Mesenchymal stem cell (in vitro differentiated cells and primary cell): Measurements from ENCODE around the gene CYP26C1.
A peak's percentile ranks its signal among the peaks of the same experiment; 100 is the strongest.

ENCODE experiments used
- DNase-seq: peaks from one replicate; pipeline ENCODE4 v3.0.0-alpha.2; 2013
- H2AFZ ChIP-seq: one replicate; pipeline ENCODE4 v1.6.1; 2013; ENCODE audit warnings: low read depth, mild to moderate bottlenecking, control low read depth, inconsistent platforms, low read length, moderate library complexity
- H2AK5ac ChIP-seq: 2 replicates; pipeline ENCODE4 v1.6.1; 2013; ENCODE audit warnings: low read length, moderate library complexity, mild to moderate bottlenecking, inconsistent platforms; ENCODE audit not compliant: severe bottlenecking
- H2BK120ac ChIP-seq: one replicate; pipeline ENCODE4 v1.6.1; 2013; ENCODE audit warnings: low read depth, mild to moderate bottlenecking, inconsistent platforms, low read length, moderate library complexity
- H2BK12ac ChIP-seq, 2 experiments: one replicate each; pipeline ENCODE4 v1.6.1; 2013; ENCODE audit warnings: inconsistent platforms in 2 of 2, low read length in 2 of 2, mild to moderate bottlenecking in 2 of 2, moderate library complexity in 2 of 2, control low read depth in 1 of 2
- H2BK15ac ChIP-seq: one replicate; pipeline ENCODE4 v1.6.1; 2013; ENCODE audit warnings: mild to moderate bottlenecking, low read depth, inconsistent platforms; ENCODE audit not compliant: poor library complexity, severe bottlenecking
- H2BK5ac ChIP-seq: 2 replicates; pipeline ENCODE4 v1.6.1; 2013; ENCODE audit warnings: low read depth, mild to moderate bottlenecking, low read length, control low read depth, inconsistent platforms; ENCODE audit not compliant: poor library complexity, severe bottlenecking
- H3K14ac ChIP-seq, 2 experiments: one replicate each; pipeline ENCODE4 v1.6.1; 2013; ENCODE audit warnings: inconsistent platforms in 2 of 2, low read length in 2 of 2, control low read depth in 1 of 2, mild to moderate bottlenecking in 1 of 2, moderate library complexity in 1 of 2
- H3K18ac ChIP-seq, 2 experiments: one replicate each; pipeline ENCODE4 v1.6.1; 2013; ENCODE audit warnings: inconsistent platforms in 2 of 2, low read length in 2 of 2, control low read depth in 1 of 2, low read depth in 1 of 2, mild to moderate bottlenecking in 1 of 2
- H3K23ac ChIP-seq, 2 experiments: one replicate each; pipeline ENCODE4 v1.6.1; 2013; ENCODE audit warnings: inconsistent platforms in 2 of 2, low read length in 2 of 2, mild to moderate bottlenecking in 2 of 2, moderate library complexity in 2 of 2, control low read depth in 1 of 2
- H3K27ac ChIP-seq: 2 replicates; pipeline ENCODE4 v1.5.1; 2013; ENCODE audit warnings: mild to moderate bottlenecking, moderate library complexity, low read length, control low read depth, inconsistent platforms; ENCODE audit not compliant: poor library complexity, severe bottlenecking
- H3K27me3 ChIP-seq, 2 experiments: 2 replicates each; pipeline versions ENCODE4 v1.6.1 to v1.7.0; 2013; ENCODE audit warnings: low read length in 2 of 2, mild to moderate bottlenecking in 2 of 2, moderate library complexity in 2 of 2, control low read depth in 1 of 2, inconsistent platforms in 1 of 2; ENCODE audit not compliant: control insufficient read depth in 1 of 2, insufficient read depth in 1 of 2
- H3K36me3 ChIP-seq, 2 experiments: 2 replicates each; pipeline versions ENCODE4 v1.6.1 to v1.7.0; 2013; ENCODE audit warnings: low read length in 2 of 2, control low read depth in 1 of 2, inconsistent platforms in 1 of 2, low read depth in 1 of 2, mild to moderate bottlenecking in 1 of 2; ENCODE audit not compliant: insufficient read depth in 2 of 2, control insufficient read depth in 1 of 2
- H3K4ac ChIP-seq, 2 experiments: one replicate each; pipeline ENCODE4 v1.6.1; 2013; ENCODE audit warnings: inconsistent platforms in 2 of 2, low read length in 2 of 2, mild to moderate bottlenecking in 2 of 2, moderate library complexity in 2 of 2, control low read depth in 1 of 2, low read depth in 1 of 2
- H3K4me1 ChIP-seq: 2 replicates; pipeline ENCODE4 v1.6.1; 2013; ENCODE audit warnings: low read depth, low read length, control low read depth; ENCODE audit not compliant: control insufficient read depth, insufficient read depth
- H3K4me2 ChIP-seq: 2 replicates; pipeline ENCODE4 v1.6.1; 2013; ENCODE audit warnings: low read length, mild to moderate bottlenecking, inconsistent platforms; ENCODE audit not compliant: poor library complexity, severe bottlenecking
- H3K4me3 ChIP-seq, 2 experiments: 2 replicates each; pipeline versions ENCODE4 v1.5.1 to v1.7.0; 2013; ENCODE audit warnings: low read length in 2 of 2, mild to moderate bottlenecking in 2 of 2, control low read depth in 1 of 2, low read depth in 1 of 2; ENCODE audit not compliant: insufficient read depth in 1 of 2
- H3K79me1 ChIP-seq: replicated peaks from 2 replicates; pipeline ENCODE4 v1.6.1; 2013; ENCODE audit warnings: mild to moderate bottlenecking, control low read depth, low read length, inconsistent platforms; ENCODE audit not compliant: poor library complexity, severe bottlenecking
- H3K9ac ChIP-seq: 2 replicates; pipeline ENCODE4 v1.7.0; 2013; ENCODE audit warnings: mild to moderate bottlenecking, low read length, moderate library complexity
- H3K9me3 ChIP-seq: 2 replicates; pipeline ENCODE4 v1.7.0; 2013; ENCODE audit warnings: mild to moderate bottlenecking, low read length; ENCODE audit not compliant: control insufficient read depth
- H4K8ac ChIP-seq: one replicate; pipeline ENCODE4 v1.6.1; 2013; ENCODE audit warnings: inconsistent platforms, mild to moderate bottlenecking, low read length, moderate library complexity
- H4K91ac ChIP-seq: one replicate; pipeline ENCODE4 v1.6.1; 2013; ENCODE audit warnings: mild to moderate bottlenecking, low read length, inconsistent platforms
- WGBS: methylation state at CpG from one replicate; pipeline ENCODE4 v1.1.7; 2013; ENCODE audit warnings: mixed read lengths; 5-methylcytosine and 5-hydroxymethylcytosine counted together

Gene CYP26C1

GRCh38 chr10:93113042-93113441, 52.4 kb downstream of the CYP26C1 start:
- Histone ChIP-seq H3K36me3 (no peaks in the 10 kb centered on the region), H2AK5ac (no peak overlapping the region), H4K91ac (no peak overlapping the region), H4K8ac (no peak overlapping the region), H2BK15ac (no peak overlapping the region), H3K4me3 (no peak overlapping the region), H3K79me1 (no peaks in the 10 kb centered on the region), H3K4ac (no peak overlapping the region), H3K9me3 (no peaks in the 10 kb centered on the region), H3K4me1 (no peaks in the 10 kb centered on the region), H3K14ac (no peak overlapping the region), H3K18ac (no peak overlapping the region), H3K4me2 (no peak overlapping the region), H3K27ac (no peak overlapping the region), H2BK120ac (no peak overlapping the region), H3K27me3 (peaks cover 15 to 29% of the 10 kb centered on the region in 2 experiments), H2BK5ac (no peak overlapping the region), H2AFZ (no peak overlapping the region), H3K9ac (no peak overlapping the region), H3K23ac (no peak overlapping the region), H2BK12ac (no peak overlapping the region)
- DNase-seq: no peak
- 66% methylated on average over 2 of the region's 2 CpGs for WGBS

GRCh38 chr10:93115661-93116383, 55.2 kb downstream of the CYP26C1 start:
- Histone ChIP-seq H2BK15ac (no peak overlapping the region), H3K18ac (no peak overlapping the region), H3K9ac (no peak overlapping the region), H3K23ac (no peak overlapping the region), H3K9me3 (no peaks in the 10 kb centered on the region), H4K91ac (no peak overlapping the region), H3K4me3 (no peak overlapping the region), H2AK5ac (no peak overlapping the region), H2AFZ (no peak overlapping the region), H3K27ac (no peak overlapping the region), H2BK12ac (no peak overlapping the region), H3K14ac (no peak overlapping the region), H4K8ac (no peak overlapping the region), H3K79me1 (no peaks in the 10 kb centered on the region), H3K4me2 (no peak overlapping the region), H3K4me1 (no peaks in the 10 kb centered on the region), H2BK5ac (no peak overlapping the region), H3K27me3 (peaks cover 25 to 37% of the 10 kb centered on the region in 2 experiments), H3K4ac (no peak overlapping the region), H2BK120ac (no peak overlapping the region), H3K36me3 (no peaks in the 10 kb centered on the region)
- DNase-seq: peak; percentile 41
- WGBS: 92% methylated on average over 2 of the region's 4 CpGs
